ENCODE results near the gene FOXO6. TPM values are rescaled to one million over a fixed set of nuclear protein-coding genes. Genes with fewer than 3 reads are reported as not detected.
A peak's percentile ranks its signal among the peaks of the same experiment; 100 is the strongest.

FOXO6 gene
- total RNA-seq, 1 experiment from 2014 or later, result 6.1 TPM

GRCh38 chr1:41363591-41364320, 2.5 kb downstream of the FOXO6 start:
- H3K36me3 ChIP-seq (ENCODE audit: insufficient read depth, low read length, poor library complexity, severe bottlenecking), result no peaks in the 10 kb centered on the region
- POLR2A ChIA-PET (ENCODE audit: low non-redundant PET), result no interaction called here
- CTCF ChIA-PET, result no interaction called here
- H3K27ac ChIP-seq (ENCODE audit: low read depth, low read length, poor library complexity, severe bottlenecking), result no peak overlapping the region
- TF ChIP-seq EZH2 (IDR thresholded peaks at IDR 0.05; ENCODE audit: borderline replicate concordance, low read depth, low read length, poor library complexity, severe bottlenecking), result no peak
- TF ChIP-seq, protein P1, sequence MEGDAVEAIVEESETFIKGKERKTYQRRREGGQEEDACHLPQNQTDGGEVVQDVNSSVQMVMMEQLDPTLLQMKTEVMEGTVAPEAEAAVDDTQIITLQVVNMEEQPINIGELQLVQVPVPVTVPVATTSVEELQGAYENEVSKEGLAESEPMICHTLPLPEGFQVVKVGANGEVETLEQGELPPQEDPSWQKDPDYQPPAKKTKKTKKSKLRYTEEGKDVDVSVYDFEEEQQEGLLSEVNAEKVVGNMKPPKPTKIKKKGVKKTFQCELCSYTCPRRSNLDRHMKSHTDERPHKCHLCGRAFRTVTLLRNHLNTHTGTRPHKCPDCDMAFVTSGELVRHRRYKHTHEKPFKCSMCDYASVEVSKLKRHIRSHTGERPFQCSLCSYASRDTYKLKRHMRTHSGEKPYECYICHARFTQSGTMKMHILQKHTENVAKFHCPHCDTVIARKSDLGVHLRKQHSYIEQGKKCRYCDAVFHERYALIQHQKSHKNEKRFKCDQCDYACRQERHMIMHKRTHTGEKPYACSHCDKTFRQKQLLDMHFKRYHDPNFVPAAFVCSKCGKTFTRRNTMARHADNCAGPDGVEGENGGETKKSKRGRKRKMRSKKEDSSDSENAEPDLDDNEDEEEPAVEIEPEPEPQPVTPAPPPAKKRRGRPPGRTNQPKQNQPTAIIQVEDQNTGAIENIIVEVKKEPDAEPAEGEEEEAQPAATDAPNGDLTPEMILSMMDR (conservative IDR thresholded peaks at IDR 0.05; ENCODE audit: low read depth, low read length), result no peak
- H3K27me3 ChIP-seq (replicated peaks; ENCODE audit: insufficient read depth, low read depth, low read length, poor library complexity), result no peaks in the 10 kb centered on the region
- DNase-seq (ENCODE audit: low spot score), result no peak
- peak overlapping the region; percentile 77 for H3K4me3 ChIP-seq (ENCODE audit: low read depth, low read length, poor library complexity, severe bottlenecking)
- H3K9me3 ChIP-seq (ENCODE audit: low read depth, low read length, poor library complexity, severe bottlenecking), result no peaks in the 10 kb centered on the region
- H3K4me1 ChIP-seq (ENCODE audit: insufficient read depth, low read length, poor library complexity, severe bottlenecking), result peaks cover 50% of the 10 kb centered on the region
- BruUV-seq (replicated peaks), result no TSS peak
- intact Hi-C loops (cut with micrococcal nuclease; ENCODE audit: unreplicated experiment), result loop anchor here (5.0 kb wide), 1 partner anchor 54 kb away; no protein-coding TSS in a partner anchor

- peak overlapping the region; percentile 82 for H3K27ac ChIP-seq (ENCODE audit: low read depth, low read length, poor library complexity, severe bottlenecking)
- H3K27me3 ChIP-seq (replicated peaks; ENCODE audit: insufficient read depth, low read depth, low read length, poor library complexity), result no peaks in the 10 kb centered on the region
- no TSS peak for BruUV-seq (replicated peaks)
- peaks cover 4% of the 10 kb centered on the region for H3K36me3 ChIP-seq (ENCODE audit: insufficient read depth, low read length, poor library complexity, severe bottlenecking)
- CTCF ChIA-PET, result no interaction called here
- TF ChIP-seq, protein P1 (conservative IDR thresholded peaks at IDR 0.05; ENCODE audit: low read depth, low read length), result no peak
- no peak for TF ChIP-seq EZH2 (IDR thresholded peaks at IDR 0.05; ENCODE audit: borderline replicate concordance, low read depth, low read length, poor library complexity, severe bottlenecking)
- no peaks in the 10 kb centered on the region for H3K9me3 ChIP-seq (ENCODE audit: low read depth, low read length, poor library complexity, severe bottlenecking)
- DNase-seq (ENCODE audit: low spot score), result no peak
- peaks cover 50% of the 10 kb centered on the region for H3K4me1 ChIP-seq (ENCODE audit: insufficient read depth, low read length, poor library complexity, severe bottlenecking)
- POLR2A ChIA-PET (ENCODE audit: low non-redundant PET), result no interaction called here
- no peak overlapping the region for H3K4me3 ChIP-seq (ENCODE audit: low read depth, low read length, poor library complexity, severe bottlenecking)
- intact Hi-C loops (cut with micrococcal nuclease; ENCODE audit: unreplicated experiment), result loop anchor here (5.0 kb wide), 1 partner anchor 53 kb away; no protein-coding TSS in a partner anchor
These were observed 3.4 kb downstream of the FOXO6 start for GRCh38 chr1:41364442-41365319.

DNA sequence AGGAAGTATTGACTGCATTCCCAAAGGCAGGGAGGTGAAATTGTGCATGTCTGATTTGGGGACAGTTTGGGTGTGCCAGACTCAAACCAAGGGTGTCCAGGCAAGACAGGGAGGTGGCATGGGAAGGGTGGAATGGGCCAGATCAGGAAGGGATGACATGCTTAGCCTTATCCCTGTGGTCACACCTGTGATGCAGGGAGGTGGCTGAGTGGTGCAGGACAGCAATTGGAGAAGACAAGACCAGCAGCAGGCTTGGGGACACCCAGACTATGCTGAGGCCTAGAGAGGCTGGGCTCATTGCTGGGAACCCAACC, 4.0 kb downstream of the FOXO6 start:
- ChIA-PET POLR2A (ENCODE audit: low non-redundant PET) (no interaction called here), CTCF (no interaction called here)
- BruUV-seq (replicated peaks), result no TSS peak
- peaks cover 4% of the 10 kb centered on the region for H3K36me3 ChIP-seq (ENCODE audit: insufficient read depth, low read length, poor library complexity, severe bottlenecking)
- peaks cover 49% of the 10 kb centered on the region for H3K4me1 ChIP-seq (ENCODE audit: insufficient read depth, low read length, poor library complexity, severe bottlenecking)
- H3K27ac ChIP-seq (ENCODE audit: low read depth, low read length, poor library complexity, severe bottlenecking), result peak overlapping the region; percentile 82
- no peaks in the 10 kb centered on the region for H3K9me3 ChIP-seq (ENCODE audit: low read depth, low read length, poor library complexity, severe bottlenecking)
- TF ChIP-seq EZH2 (IDR thresholded peaks at IDR 0.05; ENCODE audit: borderline replicate concordance, low read depth, low read length, poor library complexity, severe bottlenecking), result no peak
- TF ChIP-seq, protein P1 (conservative IDR thresholded peaks at IDR 0.05; ENCODE audit: low read depth, low read length), result no peak
- H3K27me3 ChIP-seq (replicated peaks; ENCODE audit: insufficient read depth, low read depth, low read length, poor library complexity), result no peaks in the 10 kb centered on the region
- H3K4me3 ChIP-seq (ENCODE audit: low read depth, low read length, poor library complexity, severe bottlenecking), result no peak overlapping the region
- no peak for DNase-seq (ENCODE audit: low spot score)
- intact Hi-C loops (cut with micrococcal nuclease; ENCODE audit: unreplicated experiment), result no loop called here
